ENCODE results near the gene RENBP.

- TF ChIP-seq, protein P1, sequence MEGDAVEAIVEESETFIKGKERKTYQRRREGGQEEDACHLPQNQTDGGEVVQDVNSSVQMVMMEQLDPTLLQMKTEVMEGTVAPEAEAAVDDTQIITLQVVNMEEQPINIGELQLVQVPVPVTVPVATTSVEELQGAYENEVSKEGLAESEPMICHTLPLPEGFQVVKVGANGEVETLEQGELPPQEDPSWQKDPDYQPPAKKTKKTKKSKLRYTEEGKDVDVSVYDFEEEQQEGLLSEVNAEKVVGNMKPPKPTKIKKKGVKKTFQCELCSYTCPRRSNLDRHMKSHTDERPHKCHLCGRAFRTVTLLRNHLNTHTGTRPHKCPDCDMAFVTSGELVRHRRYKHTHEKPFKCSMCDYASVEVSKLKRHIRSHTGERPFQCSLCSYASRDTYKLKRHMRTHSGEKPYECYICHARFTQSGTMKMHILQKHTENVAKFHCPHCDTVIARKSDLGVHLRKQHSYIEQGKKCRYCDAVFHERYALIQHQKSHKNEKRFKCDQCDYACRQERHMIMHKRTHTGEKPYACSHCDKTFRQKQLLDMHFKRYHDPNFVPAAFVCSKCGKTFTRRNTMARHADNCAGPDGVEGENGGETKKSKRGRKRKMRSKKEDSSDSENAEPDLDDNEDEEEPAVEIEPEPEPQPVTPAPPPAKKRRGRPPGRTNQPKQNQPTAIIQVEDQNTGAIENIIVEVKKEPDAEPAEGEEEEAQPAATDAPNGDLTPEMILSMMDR (conservative IDR thresholded peaks at IDR 0.05) = no peak
- TF ChIP-seq ZFX (IDR thresholded peaks at IDR 0.05) = no peak
These were observed 24.3 kb upstream of the RENBP start for GRCh38 chrX:153968754-153969124.
